Stimulated activated CD8-positive, alpha-beta memory T cell treated with anti-CD3 and anti-CD28 coated beads, Interleukin-2, amount 100 ng/mL, for 48 hours (primary cell): ENCODE measurements around the gene LUM.
"Not testable (repeated sequence)": the region's sequence is repeated elsewhere in the genome, so short reads cannot be mapped to it uniquely, and the experiment has no call there.

Experiments used
- DNase-seq, 2 donors: peaks; one replicate each; pipeline ENCODE4 v3.0.0-alpha.2; 2020; ENCODE audit warnings: low read depth in 2 of 2

Gene LUM

GRCh38 chr12:91109581-91110310 is 1.5 kb downstream of the LUM start:
- DNase-seq = no peak

GRCh38 chr12:91109148-91109564 is 2.1 kb downstream of the LUM start:
- peak; percentile 37 to 43 for DNase-seq

GRCh38 chr12:91108196-91108755 is 3.0 kb downstream of the LUM start:
- no peak for DNase-seq

GRCh38 chr12:91106283-91106682 is 5.0 kb downstream of the LUM start:
- DNase-seq = no peak

- no peak for DNase-seq
These were observed 5.5 kb downstream of the LUM start for GRCh38 chr12:91105807-91106206.

GRCh38 chr12:91104812-91105466 is 6.4 kb downstream of the LUM start:
- no peak for DNase-seq

- no peak for DNase-seq
These were observed 7.7 kb downstream of the LUM start for GRCh38 chr12:91103624-91104023.

- no peak for DNase-seq
These were observed 8.2 kb downstream of the LUM start for GRCh38 chr12:91103101-91103500.

- no peak for DNase-seq
These were observed 10.4 kb downstream of the LUM start for GRCh38 chr12:91100906-91101305.

- no peak for DNase-seq
These were observed 11.5 kb downstream of the LUM start for GRCh38 chr12:91099836-91100235.

GRCh38 chr12:91099341-91099740 is 12.0 kb downstream of the LUM start:
- DNase-seq = no peak

- DNase-seq = no peak
These were observed 12.4 kb downstream of the LUM start for GRCh38 chr12:91098941-91099340.

- DNase-seq = no peak
These were observed 12.8 kb downstream of the LUM start for GRCh38 chr12:91098461-91098860.

- DNase-seq = no peak
These were observed 16.3 kb downstream of the LUM start for GRCh38 chr12:91094957-91095356.

- DNase-seq = no peak
These were observed 17.1 kb downstream of the LUM start for GRCh38 chr12:91094032-91094662.

- no peak for DNase-seq
These were observed 18.0 kb downstream of the LUM start for GRCh38 chr12:91093341-91093740.

GRCh38 chr12:91091916-91092715 is 19.2 kb downstream of the LUM start:
- no peak for DNase-seq

- DNase-seq = not testable (repeated sequence)
These were observed 21.3 kb downstream of the LUM start for GRCh38 chr12:91089953-91090352.

- no peak for DNase-seq
These were observed 31.3 kb downstream of the LUM start for GRCh38 chr12:91080041-91080440.

GRCh38 chr12:91078501-91078900 is 32.8 kb downstream of the LUM start:
- no peak for DNase-seq

- DNase-seq = no peak
These were observed 33.9 kb downstream of the LUM start for GRCh38 chr12:91077228-91077954.
